HepG2 (cell line): ENCODE results near the gene MED20. TPM values are rescaled to one million over a fixed set of nuclear protein-coding genes. Genes with fewer than 3 reads are reported as not detected.

Source experiments
- ATAD3A ChIP-seq: sonication (generic); formaldehyde crosslinking; IDR thresholded peaks from 2 replicates; pipeline ENCODE4 v1.4.0; 2020; ENCODE audit warnings: missing genetic modification reagents
- ATF7-NPFF ChIP-seq: sonication (generic); formaldehyde crosslinking; IDR thresholded peaks from 2 replicates; pipeline ENCODE4 v1.8.1; 2023; ENCODE audit warnings: mild to moderate bottlenecking, low read depth, missing genetic modification reagents, moderate library complexity
- CC2D1A ChIP-seq: sonication (generic); formaldehyde crosslinking; IDR thresholded peaks from 2 replicates; pipeline ENCODE4 v1.8.1; 2023; ENCODE audit warnings: mild to moderate bottlenecking, missing genetic modification reagents
- GTF3A ChIP-seq: sonication (generic); formaldehyde crosslinking; conservative IDR thresholded peaks from 2 replicates; pipeline ENCODE4 v1.4.0; 2020; ENCODE audit warnings: mild to moderate bottlenecking, missing genetic modification reagents
- HOXA7 ChIP-seq: sonication (generic); formaldehyde crosslinking; IDR thresholded peaks from 2 replicates; pipeline ENCODE4 v1.8.1; 2022; ENCODE audit warnings: mild to moderate bottlenecking, missing genetic modification reagents, moderate library complexity
- KLF15 ChIP-seq: sonication (generic); formaldehyde crosslinking; IDR thresholded peaks from 2 replicates; pipeline ENCODE4 v1.8.1; 2023; ENCODE audit warnings: borderline replicate concordance, mild to moderate bottlenecking, inconsistent platforms, missing genetic modification reagents, mixed read lengths
- KMT2A ChIP-seq: sonication (generic); formaldehyde crosslinking; IDR thresholded peaks from 2 replicates; pipeline ENCODE4 v1.4.0; 2020; ENCODE audit warnings: missing genetic modification reagents
- MTF1 ChIP-seq: sonication (generic); formaldehyde crosslinking; IDR thresholded peaks from 2 replicates; pipeline ENCODE4 v1.5.0; 2020; ENCODE audit warnings: missing genetic modification reagents
- PCBP2 ChIP-seq: fragments of 200-400 bp; formaldehyde crosslinking; optimal IDR thresholded peaks from 2 replicates; pipeline ENCODE3; 2018; ENCODE audit warnings: low read length, low read depth; ENCODE audit not compliant: poor library complexity, severe bottlenecking
- REL ChIP-seq: sonication (generic); formaldehyde crosslinking; conservative IDR thresholded peaks from 2 replicates; pipeline ENCODE4 v1.8.0; 2022; ENCODE audit warnings: mild to moderate bottlenecking, missing genetic modification reagents, moderate library complexity
- RXRB ChIP-seq: IDR thresholded peaks from 2 replicates; pipeline ENCODE4 v1.6.1; 2016; ENCODE audit warnings: borderline replicate concordance, missing genetic modification reagents, missing compliant biosample characterization
- SP5 ChIP-seq: IDR thresholded peaks from 2 replicates; pipeline ENCODE4 v1.6.1; 2016; ENCODE audit warnings: low read depth, borderline replicate concordance
- TBP ChIP-seq: sonication (generic); formaldehyde crosslinking; IDR thresholded peaks from 2 replicates; pipeline ENCODE4 v1.5.0; 2020; ENCODE audit warnings: missing genetic modification reagents
- ZBTB39 ChIP-seq: sonication (generic); formaldehyde crosslinking; IDR thresholded peaks from 2 replicates; pipeline ENCODE4 v1.5.0; 2020; ENCODE audit warnings: missing genetic modification reagents
- ZNF224 ChIP-seq: sonication (generic); formaldehyde crosslinking; IDR thresholded peaks from 2 replicates; pipeline ENCODE4 v1.5.0; 2020; ENCODE audit warnings: mild to moderate bottlenecking, missing genetic modification reagents
- ZNF564 ChIP-seq: sonication (generic); formaldehyde crosslinking; IDR thresholded peaks from 2 replicates; pipeline ENCODE4 v1.8.1; 2023; ENCODE audit warnings: mild to moderate bottlenecking, missing genetic modification reagents
- ZNF746 ChIP-seq: sonication (generic); formaldehyde crosslinking; IDR thresholded peaks from 2 replicates; pipeline ENCODE4 v1.8.0; 2022; ENCODE audit warnings: mild to moderate bottlenecking, missing genetic modification reagents
- ZSCAN5A ChIP-seq: sonication (generic); formaldehyde crosslinking; IDR thresholded peaks from 2 replicates; pipeline ENCODE4 v1.8.0; 2022; ENCODE audit warnings: mild to moderate bottlenecking, missing genetic modification reagents, borderline replicate concordance
- polyA plus RNA-seq, 8 experiments: library from polyadenylated mRNA; depleted of rRNA in 3 of 8; stranded (reverse) in 7 of 8; unstranded in 1 of 8; fragments of >200 nt; fragmentation: Illumina TruSeq in 4 of 8; extraction: Trizol in 4 of 8; gene quantifications; 2 replicates each; pipeline versions ENCODE4 v1.2.1 to v1.2.3, GENCODE V29; 2011 to 2016; ENCODE audit warnings: low read depth in 4 of 8, missing spikeins in 1 of 8, mixed read lengths in 1 of 8; ENCODE audit not compliant: insufficient read depth in 1 of 8
- total RNA-seq, 5 experiments: library from RNA; depleted of rRNA; stranded (reverse); fragments of >200 nt; fragmentation: Illumina TruSeq; extraction: Trizol; gene quantifications; 2 replicates each; pipeline ENCODE4 v1.2.3, GENCODE V29; 2016; ENCODE audit warnings: low read depth in 1 of 5
- TF ChIP-seq, protein P1 (sequence below): sonication (generic); formaldehyde crosslinking; IDR thresholded peaks from 2 replicates; pipeline ENCODE4 v1.4.0; 2020; ENCODE audit warnings: missing genetic modification reagents
- TF ChIP-seq, protein P2 (sequence below): sonication (generic); formaldehyde crosslinking; IDR thresholded peaks from 2 replicates; pipeline ENCODE4 v1.8.0; 2022; ENCODE audit warnings: missing genetic modification reagents, mild to moderate bottlenecking, moderate library complexity, borderline replicate concordance
- TF ChIP-seq, protein P3 (sequence below): sonication (generic); formaldehyde crosslinking; IDR thresholded peaks from 2 replicates; pipeline ENCODE4 v1.8.0; 2022; ENCODE audit warnings: mild to moderate bottlenecking, missing genetic modification reagents, moderate library complexity

The MED20 gene
- total and polyA plus RNA-seq, 2 of the 13 experiments (the other 11 are each of a cell fraction or from before 2014, with no cell fraction given): 28.1 to 41.1 TPM

DNA sequence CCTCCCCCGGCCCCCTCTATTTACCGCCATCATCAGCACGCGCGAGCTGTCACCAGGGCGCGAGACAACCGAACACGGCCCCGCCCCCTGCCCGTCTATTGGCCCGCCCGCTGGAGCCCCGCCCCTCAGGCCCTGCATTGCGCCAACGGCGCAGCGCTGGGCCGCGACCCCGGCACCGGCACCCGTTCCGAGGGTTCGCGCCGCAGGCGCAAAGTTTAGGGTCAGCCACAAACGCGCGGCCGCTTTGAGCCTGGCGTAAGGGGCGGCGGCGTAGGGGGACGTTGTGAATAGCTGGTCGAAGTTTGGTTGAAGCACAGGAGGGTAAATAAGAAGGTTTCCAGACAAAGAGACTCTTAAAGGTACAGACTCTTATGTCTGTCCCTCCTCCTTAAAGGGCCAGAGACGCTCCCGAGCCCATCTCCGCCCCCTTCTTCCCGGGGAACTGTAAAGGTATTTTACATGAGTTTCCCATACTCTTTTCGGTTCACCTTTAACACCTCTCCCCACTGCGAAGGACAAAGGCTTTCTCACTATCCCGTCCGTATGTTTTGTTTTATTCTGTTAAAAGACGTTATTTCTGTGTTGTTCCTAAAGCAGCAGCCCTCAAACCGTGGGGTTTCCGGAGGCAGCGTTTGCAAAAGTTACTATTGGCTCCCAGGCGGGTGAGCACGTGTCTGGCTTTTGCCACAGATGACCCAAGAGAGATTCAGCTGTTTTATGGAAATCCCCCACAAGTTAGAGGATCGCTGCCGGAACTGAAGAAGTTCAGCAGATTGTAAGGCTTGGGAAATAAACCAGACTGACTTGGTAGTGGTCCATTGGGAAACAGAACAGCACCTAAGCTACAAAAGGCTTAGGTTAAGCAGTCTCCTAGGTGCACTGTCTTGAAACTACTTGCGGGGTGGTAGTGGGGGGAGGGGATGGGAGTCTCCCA lies 25.4 kb downstream of the MED20 start, which contains the start of gene USP49 (continued):
- 0 out of 2 replicates have a peak, but pooled peaks have one; percentile 53 for TF ChIP-seq GTF3A
- TF ChIP-seq ATF7-NPFF (CRISPR knock-in tag): peak; percentile 27
- TF ChIP-seq HOXA7 (CRISPR knock-in tag): no peak
- TF ChIP-seq ZBTB39: no peak
- TF ChIP-seq ZNF746 (CRISPR knock-in tag): no peak; the same call in 1 of the 2 replicates
- no peak for TF ChIP-seq ZNF564 (CRISPR knock-in tag)
- no peak for TF ChIP-seq ZSCAN5A (CRISPR knock-in tag)
- TF ChIP-seq ATAD3A (CRISPR knock-in tag): no peak
- TF ChIP-seq, protein P1, sequence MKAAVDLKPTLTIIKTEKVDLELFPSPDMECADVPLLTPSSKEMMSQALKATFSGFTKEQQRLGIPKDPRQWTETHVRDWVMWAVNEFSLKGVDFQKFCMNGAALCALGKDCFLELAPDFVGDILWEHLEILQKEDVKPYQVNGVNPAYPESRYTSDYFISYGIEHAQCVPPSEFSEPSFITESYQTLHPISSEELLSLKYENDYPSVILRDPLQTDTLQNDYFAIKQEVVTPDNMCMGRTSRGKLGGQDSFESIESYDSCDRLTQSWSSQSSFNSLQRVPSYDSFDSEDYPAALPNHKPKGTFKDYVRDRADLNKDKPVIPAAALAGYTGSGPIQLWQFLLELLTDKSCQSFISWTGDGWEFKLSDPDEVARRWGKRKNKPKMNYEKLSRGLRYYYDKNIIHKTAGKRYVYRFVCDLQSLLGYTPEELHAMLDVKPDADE (CRISPR knock-in tag): no peak
- no peak for TF ChIP-seq PCBP2
- no peak for TF ChIP-seq KLF15 (CRISPR knock-in tag)
- TF ChIP-seq, protein P2, sequence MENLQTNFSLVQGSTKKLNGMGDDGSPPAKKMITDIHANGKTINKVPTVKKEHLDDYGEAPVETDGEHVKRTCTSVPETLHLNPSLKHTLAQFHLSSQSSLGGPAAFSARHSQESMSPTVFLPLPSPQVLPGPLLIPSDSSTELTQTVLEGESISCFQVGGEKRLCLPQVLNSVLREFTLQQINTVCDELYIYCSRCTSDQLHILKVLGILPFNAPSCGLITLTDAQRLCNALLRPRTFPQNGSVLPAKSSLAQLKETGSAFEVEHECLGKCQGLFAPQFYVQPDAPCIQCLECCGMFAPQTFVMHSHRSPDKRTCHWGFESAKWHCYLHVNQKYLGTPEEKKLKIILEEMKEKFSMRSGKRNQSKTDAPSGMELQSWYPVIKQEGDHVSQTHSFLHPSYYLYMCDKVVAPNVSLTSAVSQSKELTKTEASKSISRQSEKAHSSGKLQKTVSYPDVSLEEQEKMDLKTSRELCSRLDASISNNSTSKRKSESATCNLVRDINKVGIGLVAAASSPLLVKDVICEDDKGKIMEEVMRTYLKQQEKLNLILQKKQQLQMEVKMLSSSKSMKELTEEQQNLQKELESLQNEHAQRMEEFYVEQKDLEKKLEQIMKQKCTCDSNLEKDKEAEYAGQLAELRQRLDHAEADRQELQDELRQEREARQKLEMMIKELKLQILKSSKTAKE (CRISPR knock-in tag): no peak
- no peak; the same call in 1 of the 2 replicates for TF ChIP-seq ZNF224 (CRISPR knock-in tag)
- no peak for TF ChIP-seq RXRB (CRISPR knock-in tag)
- TF ChIP-seq, protein P3, sequence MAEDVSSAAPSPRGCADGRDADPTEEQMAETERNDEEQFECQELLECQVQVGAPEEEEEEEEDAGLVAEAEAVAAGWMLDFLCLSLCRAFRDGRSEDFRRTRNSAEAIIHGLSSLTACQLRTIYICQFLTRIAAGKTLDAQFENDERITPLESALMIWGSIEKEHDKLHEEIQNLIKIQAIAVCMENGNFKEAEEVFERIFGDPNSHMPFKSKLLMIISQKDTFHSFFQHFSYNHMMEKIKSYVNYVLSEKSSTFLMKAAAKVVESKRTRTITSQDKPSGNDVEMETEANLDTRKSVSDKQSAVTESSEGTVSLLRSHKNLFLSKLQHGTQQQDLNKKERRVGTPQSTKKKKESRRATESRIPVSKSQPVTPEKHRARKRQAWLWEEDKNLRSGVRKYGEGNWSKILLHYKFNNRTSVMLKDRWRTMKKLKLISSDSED (CRISPR knock-in tag): no peak
- no peak for TF ChIP-seq REL (CRISPR knock-in tag)
- TF ChIP-seq MTF1 (CRISPR knock-in tag): no peak
- no peak for TF ChIP-seq TBP (CRISPR knock-in tag)
- 0 out of 2 replicates have a peak, but pooled peaks have one; percentile 37 for TF ChIP-seq KMT2A
- TF ChIP-seq CC2D1A: no peak
- peak; percentile 38; the same call in 1 of the 2 replicates for TF ChIP-seq SP5 (CRISPR knock-in tag)
